GM23338 (cell line): ENCODE data around the gene ILKAP. TPM values are rescaled to one million over a fixed set of nuclear protein-coding genes. Genes with fewer than 3 reads are reported as not detected.

Source experiments
- ATAC-seq: fragments of 200-7000 bp; cut with Tn5 transposase; 3 replicates; pipeline ENCODE4 v1.9.1; 2020
- DNase-seq: peaks from one replicate; pipeline ENCODE4 v3.0.0-alpha.2; 2015; ENCODE audit warnings: low spot score
- H2AFZ ChIP-seq: fragments of 200-600 bp; sonication (generic); 2 replicates; pipeline ENCODE4 v1.8.0; 2016; ENCODE audit warnings: antibody characterized with exemption, mild to moderate bottlenecking, moderate library complexity
- H3F3A ChIP-seq: fragments of 200-600 bp; sonication (generic); replicated peaks from 2 replicates; pipeline ENCODE4 v1.8.0; 2017; ENCODE audit warnings: antibody characterized with exemption, mixed run types, low read depth
- H3K27ac ChIP-seq: fragments of 200-600 bp; sonication (generic); 2 replicates; pipeline ENCODE4 v1.6.1; 2016; ENCODE audit warnings: low read depth
- H3K27me3 ChIP-seq: fragments of 200-600 bp; sonication (generic); 2 replicates; pipeline ENCODE4 v1.8.0; 2016; ENCODE audit warnings: mild to moderate bottlenecking, mixed run types, moderate library complexity; ENCODE audit not compliant: insufficient read depth
- H3K36me3 ChIP-seq: fragments of 200-600 bp; sonication (generic); 2 replicates; pipeline ENCODE4 v1.8.0; 2016; ENCODE audit warnings: mild to moderate bottlenecking; ENCODE audit not compliant: insufficient read depth
- H3K4me1 ChIP-seq: fragments of 200-600 bp; sonication (generic); 2 replicates; pipeline ENCODE4 v1.8.0; 2016; ENCODE audit warnings: mild to moderate bottlenecking, moderate library complexity; ENCODE audit not compliant: insufficient read depth
- H3K4me2 ChIP-seq: fragments of 200-600 bp; sonication (generic); 2 replicates; pipeline ENCODE4 v1.7.1; 2017; ENCODE audit warnings: mixed run types
- H3K4me3 ChIP-seq: fragments of 200-600 bp; sonication (generic); 2 replicates; pipeline ENCODE4 v1.6.1; 2016; ENCODE audit warnings: mixed run types
- H3K79me2 ChIP-seq: fragments of 200-600 bp; sonication (generic); replicated peaks from 2 replicates; pipeline ENCODE4 v1.8.0; 2017; ENCODE audit warnings: mild to moderate bottlenecking; ENCODE audit not compliant: insufficient read depth
- H3K9me2 ChIP-seq: fragments of 200-600 bp; sonication (generic); 2 replicates; pipeline ENCODE4 v1.8.0; 2017; ENCODE audit not compliant: insufficient read depth
- H4K20me1 ChIP-seq: fragments of 200-600 bp; sonication (generic); replicated peaks from 2 replicates; pipeline ENCODE4 v1.8.0; 2017; ENCODE audit warnings: mild to moderate bottlenecking; ENCODE audit not compliant: insufficient read depth
- H3K27ac Mint-ChIP-seq: 2 replicates; pipeline ENCODE4 v1.8.0; 2020; ENCODE audit warnings: inconsistent platforms, mild to moderate bottlenecking, moderate library complexity, mixed read lengths
- H3K27me3 Mint-ChIP-seq: 3 replicates; pipeline ENCODE4 v1.8.0; 2022; ENCODE audit warnings: low read depth, mild to moderate bottlenecking, moderate library complexity, mixed read lengths, inconsistent platforms; ENCODE audit not compliant: insufficient read depth, poor library complexity
- H3K36me3 Mint-ChIP-seq: 3 replicates; pipeline ENCODE4 v1.8.0; 2021; ENCODE audit warnings: low read depth, mild to moderate bottlenecking, inconsistent platforms, moderate library complexity, mixed read lengths
- H3K4me1 Mint-ChIP-seq: 3 replicates; pipeline ENCODE4 v1.8.0; 2020; ENCODE audit warnings: mild to moderate bottlenecking, inconsistent platforms, mixed read lengths
- H3K4me3 Mint-ChIP-seq: 3 replicates; pipeline ENCODE4 v1.8.0; 2021; ENCODE audit warnings: moderate library complexity, mild to moderate bottlenecking, inconsistent platforms, mixed read lengths
- H3K9me3 Mint-ChIP-seq: 3 replicates; pipeline ENCODE4 v1.8.0; 2020; ENCODE audit warnings: moderate library complexity, mild to moderate bottlenecking, inconsistent platforms, mixed read lengths
- EZH2 ChIP-seq: fragments of 200-600 bp; sonication (generic); IDR thresholded peaks from one replicate; pipeline ENCODE4 v1.8.0; 2017; ENCODE audit warnings: antibody characterized with exemption, mild to moderate bottlenecking, low read depth; ENCODE audit not compliant: unreplicated experiment
- JUNB ChIP-seq: IDR thresholded peaks from one replicate; pipeline ENCODE4 v1.6.1; 2016; ENCODE audit warnings: antibody characterized with exemption; ENCODE audit not compliant: unreplicated experiment
- NANOG ChIP-seq: IDR thresholded peaks from 2 replicates; pipeline ENCODE4 v1.6.1; 2016; ENCODE audit warnings: antibody characterized with exemption, borderline replicate concordance
- STAT1 ChIP-seq: IDR thresholded peaks from one replicate; pipeline ENCODE4 v1.6.1; 2016; ENCODE audit warnings: antibody characterized with exemption; ENCODE audit not compliant: unreplicated experiment
- ZNF114 ChIP-seq: fragments of 250-450 bp; sonication (Bioruptor Pico); IDR thresholded peaks from 2 replicates; pipeline ENCODE4 v1.5.0; 2020; ENCODE audit warnings: mild to moderate bottlenecking, moderate library complexity
- polyA plus RNA-seq: library from polyadenylated mRNA; unstranded; fragments of >200 nt; fragmentation: Nextera tagmentation; extraction: Ambion mirVana; gene quantifications from 2 replicates; pipeline ENCODE4 v1.2.1, GENCODE V29; 2016
- total RNA-seq: library from RNA; depleted of rRNA; stranded (reverse); fragments of >200 nt; shearing (Covaris generic); gene quantifications from 2 replicates; pipeline ENCODE4 v1.2.3, GENCODE V29; 2014
- TF ChIP-seq, protein P1 (sequence below), 2 experiments: fragments of 200-600 bp in 1 of 2; sonication (generic) in 1 of 2; conservative IDR thresholded peaks; 2 replicates each; pipeline versions ENCODE4 v1.5.1 to v1.6.1; 2016 to 2017; ENCODE audit warnings: antibody characterized with exemption in 2 of 2, low read depth in 2 of 2, mild to moderate bottlenecking in 2 of 2, moderate library complexity in 1 of 2
- TF ChIP-seq, protein P2 (sequence below): IDR thresholded peaks from one replicate; pipeline ENCODE4 v1.6.1; 2018; ENCODE audit warnings: antibody characterized with exemption; ENCODE audit not compliant: unreplicated experiment

Gene ILKAP
- total and polyA plus RNA-seq, 2 experiments from 2014 or later, result 17.0 to 35.9 TPM

DNA sequence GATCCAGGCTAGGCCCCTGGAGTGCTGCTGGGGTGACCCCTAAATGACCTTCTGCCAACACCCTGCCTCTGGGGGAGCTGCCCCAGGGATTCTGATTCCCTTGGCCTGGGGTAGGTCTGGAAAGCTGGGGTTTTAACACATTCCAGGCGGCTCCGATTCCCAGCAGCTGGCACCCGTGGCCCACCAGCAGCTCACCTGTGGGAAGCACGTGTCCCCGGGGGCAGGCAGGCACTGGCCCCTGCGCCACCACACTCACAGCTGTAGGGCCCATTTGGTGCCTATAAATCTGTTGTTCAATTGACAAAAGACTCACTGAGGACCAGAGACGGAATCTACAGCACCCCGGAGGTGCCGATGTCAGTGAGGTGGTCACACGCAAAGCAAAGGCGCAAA lies 69.1 kb downstream of the ILKAP start:
- Histone ChIP-seq H4K20me1 (no peaks in the 10 kb centered on the region), H3F3A (no peaks in the 10 kb centered on the region), H3K36me3 (no peaks in the 10 kb centered on the region), H3K27me3 (no peaks in the 10 kb centered on the region), H3K27ac (no peak overlapping the region), H3K4me2 (no peak overlapping the region), H3K4me3 (no peak overlapping the region), H3K9me2 (no peaks in the 10 kb centered on the region), H2AFZ (no peak overlapping the region), H3K79me2 (no peaks in the 10 kb centered on the region), H3K4me1 (no peaks in the 10 kb centered on the region)
- ATAC-seq (no peak), DNase-seq (no peak)
- Mint-ChIP-seq H3K4me3 (no peak overlapping the region), H3K4me1 (peaks cover 5% of the 10 kb centered on the region; the same call in 1 of the 3 replicates), H3K27ac (no peak overlapping the region), H3K9me3 (no peaks in the 10 kb centered on the region), H3K27me3 (peaks cover 10% of the 10 kb centered on the region), H3K36me3 (no peaks in the 10 kb centered on the region)
- no peak for TF ChIP-seq JUNB
- no peak for TF ChIP-seq ZNF114 (CRISPR knock-in tag)
- no peak for TF ChIP-seq STAT1

DNA sequence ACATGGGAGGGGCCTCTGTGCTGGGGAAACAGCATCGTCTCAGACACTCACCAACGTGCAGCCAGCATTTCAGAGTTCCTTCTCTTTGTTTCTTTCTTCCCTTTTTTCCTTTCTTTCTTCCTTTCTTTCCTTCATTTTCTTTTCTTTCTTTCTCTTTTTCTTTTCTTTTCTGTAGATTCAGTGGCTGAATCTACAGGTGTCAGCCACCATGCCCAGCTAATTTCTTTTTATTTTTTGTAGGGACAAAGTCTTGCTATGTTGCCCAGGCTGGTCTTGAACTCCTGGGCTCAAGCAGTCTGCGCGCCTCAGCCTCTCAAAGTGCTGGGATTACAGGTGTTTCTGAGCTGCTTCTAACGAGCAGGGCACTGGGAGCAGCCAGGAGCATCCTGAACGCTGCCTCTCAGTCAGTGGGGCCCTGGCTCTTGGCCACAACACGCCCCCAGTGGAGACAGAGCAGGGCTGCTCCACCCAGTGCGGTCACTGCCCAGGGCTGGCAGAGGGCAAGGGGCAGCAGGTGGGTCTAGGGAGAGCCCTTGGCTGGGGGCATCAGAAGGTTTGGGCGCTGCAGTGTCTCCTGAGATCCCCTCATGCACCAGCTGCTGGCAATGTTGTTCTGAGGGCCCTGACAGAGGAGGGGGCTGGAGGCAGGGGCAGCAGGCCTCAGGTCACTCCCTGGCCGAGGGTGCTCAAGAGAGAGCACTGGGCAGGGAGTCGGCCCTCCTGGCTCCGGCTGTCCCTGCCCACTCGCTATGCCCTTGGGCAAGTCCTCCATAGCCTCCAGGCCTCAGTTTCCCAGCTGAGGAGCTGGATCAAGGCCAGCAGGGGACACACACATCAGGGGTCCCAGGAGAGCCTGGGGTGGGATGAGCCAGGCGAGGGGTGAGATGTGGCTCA lies 69.7 kb downstream of the ILKAP start:
- H3F3A ChIP-seq, result no peaks in the 10 kb centered on the region
- no peaks in the 10 kb centered on the region for H3K36me3 ChIP-seq
- no peaks in the 10 kb centered on the region for H3K79me2 ChIP-seq
- no peak overlapping the region for H2AFZ ChIP-seq
- Mint-ChIP-seq H3K4me1 (peaks cover 5% of the 10 kb centered on the region; the same call in 1 of the 3 replicates), H3K4me3 (no peak overlapping the region; the same call in 2 of the 3 replicates), H3K9me3 (no peaks in the 10 kb centered on the region), H3K36me3 (no peaks in the 10 kb centered on the region), H3K27me3 (peaks cover 10% of the 10 kb centered on the region), H3K27ac (no peak overlapping the region)
- H3K27me3 ChIP-seq, result no peaks in the 10 kb centered on the region
- TF ChIP-seq, protein P1, sequence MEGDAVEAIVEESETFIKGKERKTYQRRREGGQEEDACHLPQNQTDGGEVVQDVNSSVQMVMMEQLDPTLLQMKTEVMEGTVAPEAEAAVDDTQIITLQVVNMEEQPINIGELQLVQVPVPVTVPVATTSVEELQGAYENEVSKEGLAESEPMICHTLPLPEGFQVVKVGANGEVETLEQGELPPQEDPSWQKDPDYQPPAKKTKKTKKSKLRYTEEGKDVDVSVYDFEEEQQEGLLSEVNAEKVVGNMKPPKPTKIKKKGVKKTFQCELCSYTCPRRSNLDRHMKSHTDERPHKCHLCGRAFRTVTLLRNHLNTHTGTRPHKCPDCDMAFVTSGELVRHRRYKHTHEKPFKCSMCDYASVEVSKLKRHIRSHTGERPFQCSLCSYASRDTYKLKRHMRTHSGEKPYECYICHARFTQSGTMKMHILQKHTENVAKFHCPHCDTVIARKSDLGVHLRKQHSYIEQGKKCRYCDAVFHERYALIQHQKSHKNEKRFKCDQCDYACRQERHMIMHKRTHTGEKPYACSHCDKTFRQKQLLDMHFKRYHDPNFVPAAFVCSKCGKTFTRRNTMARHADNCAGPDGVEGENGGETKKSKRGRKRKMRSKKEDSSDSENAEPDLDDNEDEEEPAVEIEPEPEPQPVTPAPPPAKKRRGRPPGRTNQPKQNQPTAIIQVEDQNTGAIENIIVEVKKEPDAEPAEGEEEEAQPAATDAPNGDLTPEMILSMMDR (conservative IDR thresholded peaks at IDR 0.05; ENCODE audit: low read depth in 2 of 2), result peak in 1 of 2 experiments; percentile 22; a peak in 2 of 4 replicates
- TF ChIP-seq NANOG, result no peak
- H3K27ac ChIP-seq, result no peak overlapping the region
- H3K4me2 ChIP-seq, result no peak overlapping the region
- H4K20me1 ChIP-seq, result no peaks in the 10 kb centered on the region
- ATAC-seq, result peak; percentile 48
- no peak overlapping the region for H3K4me3 ChIP-seq
- H3K4me1 ChIP-seq, result no peaks in the 10 kb centered on the region
- DNase-seq, result no peak
- H3K9me2 ChIP-seq, result no peaks in the 10 kb centered on the region

DNA sequence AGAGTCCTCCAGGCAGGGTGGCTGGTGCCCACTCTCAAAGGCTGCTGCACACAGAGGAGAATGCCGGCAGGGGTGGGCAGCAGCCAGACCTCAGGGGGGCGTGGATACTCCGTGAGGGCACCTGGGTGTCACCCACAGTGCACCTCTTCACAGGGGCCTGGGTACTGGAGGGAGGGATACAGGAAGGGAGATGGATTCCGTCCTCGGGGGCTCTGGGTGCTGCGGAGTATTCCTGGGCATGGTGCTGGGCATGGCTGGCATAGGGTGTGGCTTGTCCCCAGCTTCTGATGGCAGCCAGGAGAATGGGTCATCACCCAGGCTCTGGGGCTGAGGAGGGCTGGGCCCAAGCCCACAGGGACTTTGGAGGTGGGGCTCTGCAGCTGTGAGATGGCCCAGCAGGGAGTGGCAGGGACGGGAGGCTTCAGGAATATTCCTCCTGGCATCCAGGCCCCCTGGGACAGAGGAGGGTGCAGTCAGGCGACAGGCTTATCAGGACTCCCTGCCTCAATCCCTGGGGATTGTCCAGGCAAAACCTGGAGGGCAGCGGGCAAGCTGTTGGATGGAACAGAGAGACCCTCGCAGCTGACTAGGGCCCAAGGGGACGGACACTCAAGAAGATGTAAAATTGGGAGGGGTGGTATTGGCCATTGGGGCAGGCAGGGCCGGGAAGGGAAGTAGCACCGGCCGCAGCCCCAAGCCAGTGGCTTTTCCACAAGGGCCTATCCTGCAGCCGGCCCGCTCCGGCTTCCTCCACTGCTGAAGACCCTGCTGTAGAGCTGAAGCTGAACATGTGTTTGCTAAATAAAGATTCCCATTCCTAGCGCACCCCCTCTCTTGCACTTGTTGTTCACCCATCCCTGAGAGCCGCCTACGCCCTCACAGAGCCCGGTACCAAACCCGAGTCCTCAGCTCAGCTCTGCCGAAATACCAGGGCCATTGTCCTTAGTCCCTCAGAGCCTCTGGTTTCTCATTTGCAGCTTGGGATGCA lies 70.7 kb downstream of the ILKAP start:
- H3K27ac ChIP-seq, result no peak overlapping the region
- H3K36me3 ChIP-seq, result no peaks in the 10 kb centered on the region
- ATAC-seq (no peak), DNase-seq (no peak)
- Mint-ChIP-seq H3K9me3 (no peaks in the 10 kb centered on the region), H3K4me3 (no peak overlapping the region), H3K27me3 (peaks cover 8% of the 10 kb centered on the region), H3K36me3 (no peaks in the 10 kb centered on the region), H3K27ac (no peak overlapping the region), H3K4me1 (peaks cover 5% of the 10 kb centered on the region; the same call in 1 of the 3 replicates)
- TF ChIP-seq STAT1, result no peak
- TF ChIP-seq, protein P2, sequence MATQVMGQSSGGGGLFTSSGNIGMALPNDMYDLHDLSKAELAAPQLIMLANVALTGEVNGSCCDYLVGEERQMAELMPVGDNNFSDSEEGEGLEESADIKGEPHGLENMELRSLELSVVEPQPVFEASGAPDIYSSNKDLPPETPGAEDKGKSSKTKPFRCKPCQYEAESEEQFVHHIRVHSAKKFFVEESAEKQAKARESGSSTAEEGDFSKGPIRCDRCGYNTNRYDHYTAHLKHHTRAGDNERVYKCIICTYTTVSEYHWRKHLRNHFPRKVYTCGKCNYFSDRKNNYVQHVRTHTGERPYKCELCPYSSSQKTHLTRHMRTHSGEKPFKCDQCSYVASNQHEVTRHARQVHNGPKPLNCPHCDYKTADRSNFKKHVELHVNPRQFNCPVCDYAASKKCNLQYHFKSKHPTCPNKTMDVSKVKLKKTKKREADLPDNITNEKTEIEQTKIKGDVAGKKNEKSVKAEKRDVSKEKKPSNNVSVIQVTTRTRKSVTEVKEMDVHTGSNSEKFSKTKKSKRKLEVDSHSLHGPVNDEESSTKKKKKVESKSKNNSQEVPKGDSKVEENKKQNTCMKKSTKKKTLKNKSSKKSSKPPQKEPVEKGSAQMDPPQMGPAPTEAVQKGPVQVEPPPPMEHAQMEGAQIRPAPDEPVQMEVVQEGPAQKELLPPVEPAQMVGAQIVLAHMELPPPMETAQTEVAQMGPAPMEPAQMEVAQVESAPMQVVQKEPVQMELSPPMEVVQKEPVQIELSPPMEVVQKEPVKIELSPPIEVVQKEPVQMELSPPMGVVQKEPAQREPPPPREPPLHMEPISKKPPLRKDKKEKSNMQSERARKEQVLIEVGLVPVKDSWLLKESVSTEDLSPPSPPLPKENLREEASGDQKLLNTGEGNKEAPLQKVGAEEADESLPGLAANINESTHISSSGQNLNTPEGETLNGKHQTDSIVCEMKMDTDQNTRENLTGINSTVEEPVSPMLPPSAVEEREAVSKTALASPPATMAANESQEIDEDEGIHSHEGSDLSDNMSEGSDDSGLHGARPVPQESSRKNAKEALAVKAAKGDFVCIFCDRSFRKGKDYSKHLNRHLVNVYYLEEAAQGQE, result no peak
- TF ChIP-seq ZNF114 (CRISPR knock-in tag), result no peak
- no peak for TF ChIP-seq EZH2
- H3K4me2 ChIP-seq, result no peak overlapping the region
- no peak overlapping the region for H3K4me3 ChIP-seq
- no peaks in the 10 kb centered on the region for H4K20me1 ChIP-seq
- H3F3A ChIP-seq, result no peaks in the 10 kb centered on the region
- no peaks in the 10 kb centered on the region for H3K27me3 ChIP-seq
- no peaks in the 10 kb centered on the region for H3K4me1 ChIP-seq
- no peak overlapping the region for H2AFZ ChIP-seq
- H3K9me2 ChIP-seq, result no peaks in the 10 kb centered on the region
- H3K79me2 ChIP-seq, result no peaks in the 10 kb centered on the region
